Activated CD4-positive, alpha-beta T cell treated with anti-CD3 and anti-CD28 coated beads, Interleukin-2, amount 50 U/mL, for 24 hours (primary cell): ENCODE data around the gene RPF1.
A peak's percentile ranks its signal among the peaks of the same experiment; 100 is the strongest.
"Not testable (repeated sequence)": the region's sequence is repeated elsewhere in the genome, so short reads cannot be mapped to it uniquely, and the experiment has no call there.

Experiments
- DNase-seq, 2 donors: peaks; one replicate each; pipeline ENCODE4 v3.0.0-alpha.2; 2020; ENCODE audit warnings: low read depth in 1 of 2, low spot score in 1 of 2

RPF1 gene

DNA sequence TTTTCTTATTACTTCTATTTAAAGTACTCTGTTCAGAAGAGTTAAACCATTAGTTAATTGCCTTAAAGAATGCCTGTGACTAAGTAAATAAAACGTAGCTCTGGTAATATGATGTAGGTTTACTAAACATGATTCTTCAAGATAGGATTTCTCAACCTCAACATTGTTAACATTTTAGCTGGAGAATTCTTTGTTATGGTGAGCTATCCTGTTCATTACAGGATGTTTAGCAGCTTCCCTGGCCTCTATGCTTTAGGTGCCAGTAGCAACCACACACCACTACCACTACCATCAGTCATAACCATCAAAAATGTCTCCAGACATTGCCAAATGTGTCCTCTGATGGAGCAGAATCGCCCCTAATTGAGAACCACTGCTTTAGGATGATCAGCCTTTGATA is 10.7 kb downstream of the RPF1 start:
- no peak for DNase-seq

DNA sequence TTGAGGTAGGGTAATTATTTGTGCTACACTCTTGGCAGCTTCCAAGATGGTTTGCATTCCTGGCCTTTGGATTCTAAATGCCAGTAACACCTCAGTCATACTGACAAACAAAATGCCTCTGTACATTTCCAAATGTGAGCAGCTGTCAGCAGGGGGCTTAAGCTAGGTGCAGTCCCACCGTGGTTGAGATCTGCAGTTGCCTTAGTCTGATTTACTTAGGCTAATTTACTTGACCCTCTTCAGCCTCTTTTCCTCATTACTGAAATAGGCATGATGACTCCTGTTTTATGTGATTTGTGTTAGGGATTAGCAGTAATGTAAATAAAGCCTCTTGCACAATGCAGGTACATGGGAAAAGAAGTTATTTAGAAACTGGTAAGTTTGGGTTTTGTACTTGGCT is 13.7 kb downstream of the RPF1 start:
- DNase-seq = no peak

- no peak for DNase-seq
These were observed 14.7 kb downstream of the RPF1 start for GRCh38 chr1:84493747-84494146.

DNA sequence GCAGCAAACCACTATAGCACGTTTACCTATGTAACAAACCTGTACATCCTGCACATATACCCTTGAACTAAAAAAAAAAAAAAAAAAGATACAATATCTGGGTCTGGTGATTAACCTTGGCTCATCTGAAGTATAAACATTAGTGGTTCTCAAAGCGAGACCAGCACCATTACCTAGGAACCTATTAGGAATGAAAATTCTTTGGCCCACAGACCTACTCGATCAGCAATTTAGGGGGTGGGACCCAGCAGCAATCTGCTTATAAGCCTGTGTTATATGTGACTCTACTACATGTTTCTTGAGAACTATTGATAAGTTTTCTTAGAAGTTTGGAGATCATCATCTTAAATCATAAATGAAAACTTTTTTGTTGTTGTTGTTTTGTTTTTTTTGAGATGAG is 17.4 kb downstream of the RPF1 start:
- no peak for DNase-seq

GRCh38 chr1:84497631-84498275 is 18.7 kb downstream of the RPF1 start:
- no peak for DNase-seq

DNA sequence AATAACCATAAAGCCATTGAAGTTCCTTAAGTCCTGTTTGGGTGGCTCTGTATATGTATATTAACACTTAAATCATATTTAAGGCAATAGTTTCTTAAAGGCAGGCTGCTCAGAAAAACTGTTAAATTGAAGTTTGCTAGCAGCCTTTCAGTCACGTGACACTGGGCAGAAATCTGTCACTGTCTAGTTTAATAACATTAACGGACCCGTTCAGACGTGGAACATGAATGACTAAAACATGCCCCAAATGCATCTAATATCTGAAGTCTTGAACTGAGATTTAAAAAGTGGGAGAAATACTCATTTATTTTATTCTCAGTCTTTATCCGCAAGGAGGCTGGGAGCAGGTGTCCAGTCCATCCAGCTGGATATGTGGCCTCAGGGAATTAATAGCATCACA is 23.9 kb downstream of the RPF1 start:
- no peak for DNase-seq

- no peak for DNase-seq
These were observed 25.8 kb downstream of the RPF1 start for GRCh38 chr1:84504580-84505492.

GRCh38 chr1:84505493-84506001 is 26.5 kb downstream of the RPF1 start:
- DNase-seq = peak in 1 of 2 donors; percentile 11

DNA sequence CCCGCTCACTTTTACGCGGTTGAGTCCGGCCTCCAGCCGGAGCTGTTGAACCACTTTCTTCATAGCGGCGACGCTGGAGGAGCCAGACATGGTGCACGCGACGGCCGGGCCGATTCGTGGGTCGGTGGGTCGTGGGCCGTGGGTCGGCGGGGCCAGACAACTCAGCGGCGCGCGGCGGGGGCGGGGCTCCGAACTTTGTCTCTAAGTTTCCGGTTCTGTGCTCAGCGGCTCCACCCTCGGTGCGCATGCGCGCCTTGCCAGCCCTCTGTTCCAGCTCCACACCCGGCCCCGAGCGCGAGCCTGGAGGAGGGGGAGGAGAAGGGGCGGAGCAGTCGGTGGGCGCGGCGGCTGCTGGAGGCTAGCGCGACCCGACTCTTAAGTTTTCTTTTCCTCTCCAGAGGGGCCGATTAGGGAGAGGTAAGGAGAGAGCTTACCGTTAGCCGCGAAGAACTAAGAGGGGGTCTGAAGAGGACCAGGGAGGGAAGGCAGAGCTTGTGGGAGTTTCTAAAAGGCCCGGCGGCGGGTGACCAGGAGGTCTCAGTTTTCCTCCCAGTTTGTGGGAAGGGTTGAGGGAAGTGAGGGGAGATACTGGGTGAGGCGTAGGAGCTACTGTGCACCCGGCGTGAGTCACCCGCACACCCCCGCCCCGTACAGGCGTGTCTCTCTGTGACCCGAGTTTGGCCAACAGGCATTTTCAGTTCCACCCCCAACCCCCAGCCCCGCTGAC is 27.1 kb downstream of the RPF1 start, which contains the start of the genes GNG5 and SPATA1:
GNG5 (minus strand) TSS at position 580 of the 727 bp plus-strand sequence; CDS start at position 90, 490 bp downstream.
SPATA1 (plus strand) TSS at position 385 of the 727 bp plus-strand sequence. CDS start 9,974 bp downstream, outside the sequence.
- peak; percentile 93 to 95 for DNase-seq

DNA sequence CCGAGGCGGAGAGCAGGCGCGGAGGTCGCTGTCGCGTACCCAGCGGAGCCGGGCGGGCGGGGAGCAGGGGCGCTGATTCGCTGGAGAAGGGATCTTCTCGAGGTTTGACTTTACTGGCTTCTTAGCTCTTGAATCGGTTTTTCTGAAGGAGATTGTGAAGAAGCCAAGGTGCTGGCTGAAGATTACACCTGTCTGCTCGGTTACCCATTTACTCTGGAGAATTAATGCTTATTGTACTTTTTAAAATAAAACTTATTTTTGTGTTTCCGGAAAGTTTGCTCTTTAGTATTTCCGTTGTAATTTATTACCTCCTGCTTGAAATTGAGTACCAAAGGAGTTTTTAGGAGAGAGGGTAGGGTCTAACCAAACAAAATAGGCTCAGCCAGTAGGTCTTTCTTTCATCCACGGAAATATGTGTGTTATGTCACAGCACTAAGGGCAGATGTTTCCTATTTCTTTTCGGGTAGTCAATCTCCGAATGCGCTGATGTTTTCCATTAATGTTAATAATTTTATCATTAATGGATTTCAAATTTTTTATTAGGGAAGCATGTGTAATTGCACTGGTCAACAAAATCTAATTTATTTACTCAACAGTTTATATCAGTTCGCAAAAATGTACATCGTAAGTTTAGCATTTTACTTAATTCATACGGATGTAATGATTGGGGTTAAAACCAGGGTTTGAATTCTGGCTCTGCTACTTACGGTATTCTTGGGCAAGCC is 27.8 kb downstream of the RPF1 start:
- DNase-seq = no peak

DNA sequence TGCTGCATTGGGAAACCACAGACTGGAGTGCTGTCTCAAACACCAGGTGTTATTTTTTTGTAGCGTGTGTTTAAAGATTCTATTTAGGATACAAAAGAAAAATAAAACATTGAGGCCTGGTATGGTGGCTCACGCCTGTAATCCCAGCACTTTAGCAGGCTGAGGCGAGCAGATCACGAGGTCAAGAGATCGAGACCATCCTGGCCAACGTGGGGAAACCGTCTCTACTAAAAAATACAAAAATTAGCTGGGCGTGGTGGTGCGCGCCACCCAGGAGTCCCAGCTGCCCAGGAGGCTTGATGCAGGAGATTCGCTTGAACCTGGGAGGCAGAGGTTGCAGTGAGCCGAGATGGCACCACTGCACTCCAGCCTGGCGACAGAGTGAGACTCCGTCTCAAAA is 28.8 kb downstream of the RPF1 start:
- DNase-seq = not testable (repeated sequence)

DNA sequence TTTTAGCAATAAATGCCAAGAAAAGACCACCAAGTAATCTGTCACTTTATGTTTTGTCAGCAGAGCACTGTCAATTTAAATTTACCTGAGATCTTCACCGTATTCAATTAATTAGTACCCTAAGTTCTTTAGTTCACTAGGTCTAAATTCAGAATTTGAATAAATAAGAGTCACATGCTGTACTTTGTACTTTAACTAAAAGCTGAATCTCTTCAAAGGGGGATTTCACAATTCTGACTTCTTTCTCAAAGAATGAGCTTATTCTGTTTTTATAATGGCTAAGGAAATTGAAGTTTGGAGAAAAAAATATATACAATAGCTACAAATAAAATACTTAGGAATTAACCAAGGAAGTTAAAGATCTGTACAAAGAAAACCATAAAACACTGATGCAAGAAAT is 29.4 kb downstream of the RPF1 start:
- no peak for DNase-seq

DNA sequence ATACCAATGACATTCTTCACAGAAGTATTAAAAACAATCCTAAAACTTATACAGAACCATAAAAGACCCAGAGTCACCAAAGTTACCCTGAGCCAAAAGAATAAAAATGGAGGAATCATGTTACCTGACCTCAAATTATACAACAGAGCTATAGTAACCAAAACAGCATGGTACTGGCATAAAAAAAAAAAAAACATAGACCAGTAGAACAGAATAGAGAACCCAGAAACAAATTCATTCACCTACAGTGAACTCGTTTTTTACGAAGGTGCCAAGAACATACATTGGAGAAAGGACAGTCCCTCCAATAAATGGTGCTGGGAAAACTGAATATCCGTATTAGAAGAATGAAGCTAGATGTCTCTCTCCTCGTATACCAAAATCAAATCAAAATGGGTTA is 30.0 kb downstream of the RPF1 start:
- no peak for DNase-seq

GRCh38 chr1:84510165-84510564 is 31.1 kb downstream of the RPF1 start:
- DNase-seq = no peak

- DNase-seq = no peak
These were observed 31.6 kb downstream of the RPF1 start for GRCh38 chr1:84510668-84511067.

GRCh38 chr1:84524590-84524989 is 45.5 kb downstream of the RPF1 start:
- DNase-seq = no peak

DNA sequence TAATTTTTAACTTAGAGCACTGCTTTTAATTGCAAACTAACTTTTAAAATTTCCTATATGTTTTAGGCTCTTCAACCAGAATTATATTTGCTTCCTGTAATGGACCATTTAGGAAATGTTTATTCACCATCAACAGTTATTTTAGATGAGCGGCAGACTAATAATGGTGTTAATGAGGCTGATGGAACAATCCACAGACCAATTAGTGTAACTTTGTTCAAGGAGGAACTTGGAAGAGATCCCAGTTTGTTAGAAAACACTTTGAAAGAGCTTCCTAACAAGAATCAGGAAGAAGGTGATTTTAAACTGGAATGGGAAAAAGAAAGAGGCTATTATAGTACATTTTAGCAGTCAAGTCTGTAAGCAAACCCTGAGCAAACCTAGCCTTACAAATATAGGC is 46.7 kb downstream of the RPF1 start:
- no peak for DNase-seq

DNA sequence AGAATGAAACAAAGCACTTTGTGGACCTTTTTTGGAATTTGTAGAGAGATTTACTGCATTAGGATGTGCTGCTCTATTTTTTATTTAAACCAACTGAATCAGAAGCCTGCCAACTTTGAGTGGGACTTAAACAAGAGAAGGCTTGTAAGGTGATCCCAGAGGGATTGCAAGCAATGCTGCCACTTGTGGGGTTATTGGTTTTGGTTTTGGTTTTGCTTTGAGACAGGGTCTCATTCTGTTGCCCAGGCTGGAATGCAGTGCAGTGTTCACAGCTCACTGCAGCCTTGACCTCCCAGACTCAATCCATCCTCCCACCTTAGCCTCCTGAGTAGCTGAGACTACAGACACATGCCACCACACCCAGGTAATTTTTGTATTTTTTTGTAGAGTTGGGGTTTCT is 59.5 kb downstream of the RPF1 start:
- DNase-seq = no peak

DNA sequence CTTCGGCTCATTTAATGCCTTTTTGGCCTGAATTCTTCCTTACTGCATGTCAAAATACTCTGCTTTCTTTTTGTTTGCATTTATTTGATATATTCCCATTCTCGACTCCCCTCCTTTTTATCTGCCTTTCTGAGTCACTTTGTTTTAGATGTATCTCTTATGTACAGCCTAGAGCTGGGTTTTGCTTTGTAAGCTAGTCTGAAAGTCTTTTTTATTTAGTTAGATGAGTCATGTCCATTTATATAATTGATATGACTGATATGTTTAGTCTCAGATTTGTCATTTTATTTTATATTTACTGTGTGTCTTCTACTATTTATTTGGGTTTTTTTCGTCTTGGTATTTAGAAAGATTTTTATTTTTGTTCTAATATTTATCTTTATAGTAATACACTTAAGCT is 60.9 kb downstream of the RPF1 start:
- DNase-seq = no peak

DNA sequence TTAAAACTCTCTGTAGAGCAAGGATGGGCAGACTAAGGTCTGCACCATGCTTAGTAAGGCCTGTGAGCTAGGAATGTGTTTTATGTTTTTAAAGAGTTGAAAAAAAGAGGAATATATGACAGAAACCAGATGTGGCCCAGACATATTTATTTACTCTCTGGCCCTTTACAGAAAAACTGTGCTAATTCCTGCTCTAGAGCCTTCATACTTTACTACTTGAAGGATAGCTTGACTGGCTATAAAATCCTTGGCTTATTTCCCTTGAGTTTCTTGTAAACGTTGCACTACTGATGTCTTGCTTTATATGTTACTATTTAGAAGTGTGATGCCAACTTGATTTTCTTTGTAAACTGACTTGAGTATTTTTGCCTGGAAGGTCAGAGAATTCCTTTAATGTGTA is 61.7 kb downstream of the RPF1 start:
- no peak for DNase-seq

DNA sequence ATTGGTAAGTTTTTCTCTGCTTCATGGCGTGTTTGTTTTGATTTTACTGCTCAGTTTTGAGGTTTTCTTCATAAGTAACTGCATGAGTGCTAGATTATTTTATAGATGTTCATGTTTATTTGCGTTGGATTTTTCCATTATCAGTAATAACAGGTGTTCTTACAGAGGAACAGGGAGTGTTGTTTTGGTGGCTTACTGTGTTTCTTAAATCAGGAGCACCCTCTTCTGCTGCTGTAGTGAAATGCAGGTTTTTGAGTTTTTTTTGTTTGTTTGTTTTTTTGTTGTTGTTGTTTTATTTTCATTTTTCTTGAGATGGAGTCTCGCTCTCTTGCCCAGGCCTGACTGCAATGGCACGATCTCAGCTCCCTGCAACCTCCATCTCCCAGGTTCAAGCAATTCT is 62.6 kb downstream of the RPF1 start:
- no peak for DNase-seq
